Hepatocyte (in vitro differentiated cells): Measurements from ENCODE around the gene IL31RA. TPM values are rescaled to one million over a fixed set of nuclear protein-coding genes. Genes with fewer than 3 reads are reported as not detected.
A peak's percentile ranks its signal among the peaks of the same experiment; 100 is the strongest.

Experiments used
- DNase-seq: peaks from one replicate; pipeline ENCODE4 v3.0.0-alpha.2; 2016; ENCODE audit warnings: low spot score
- H2AFZ ChIP-seq: fragments of 200-600 bp; sonication (generic); 2 replicates; pipeline ENCODE4 v1.6.0; 2016; ENCODE audit warnings: antibody characterized with exemption, mild to moderate bottlenecking
- H3K27ac ChIP-seq: fragments of 200-600 bp; sonication (generic); 2 replicates; pipeline ENCODE4 v1.5.1; 2016; ENCODE audit warnings: mild to moderate bottlenecking
- H3K27me3 ChIP-seq: fragments of 200-600 bp; sonication (generic); 2 replicates; pipeline ENCODE4 v1.6.1; 2016
- H3K36me3 ChIP-seq: fragments of 200-600 bp; sonication (generic); replicated peaks from 2 replicates; pipeline ENCODE4 v1.5.1; 2016; ENCODE audit warnings: low read depth; ENCODE audit not compliant: insufficient read depth
- H3K4me1 ChIP-seq: fragments of 200-600 bp; sonication (generic); 2 replicates; pipeline ENCODE4 v1.5.1; 2016; ENCODE audit warnings: mild to moderate bottlenecking, moderate library complexity; ENCODE audit not compliant: insufficient read depth
- H3K4me2 ChIP-seq: fragments of 200-600 bp; sonication (generic); 2 replicates; pipeline ENCODE4 v1.6.0; 2016
- H3K4me3 ChIP-seq: fragments of 200-600 bp; sonication (generic); 2 replicates; pipeline ENCODE4 v1.5.1; 2016; ENCODE audit warnings: mild to moderate bottlenecking
- H3K79me2 ChIP-seq: fragments of 200-600 bp; sonication (generic); 2 replicates; pipeline ENCODE4 v1.6.0; 2017; ENCODE audit warnings: mild to moderate bottlenecking
- H3K9me2 ChIP-seq: fragments of 200-600 bp; sonication (generic); replicated peaks from 2 replicates; pipeline ENCODE4 v1.6.0; 2017; ENCODE audit warnings: mild to moderate bottlenecking; ENCODE audit not compliant: insufficient read depth
- H3K9me3 ChIP-seq: fragments of 200-600 bp; sonication (generic); 2 replicates; pipeline ENCODE4 v1.5.1; 2016; ENCODE audit warnings: low read depth, mild to moderate bottlenecking
- H4K20me1 ChIP-seq: fragments of 200-600 bp; sonication (generic); 2 replicates; pipeline ENCODE4 v1.6.0; 2016; ENCODE audit warnings: mild to moderate bottlenecking; ENCODE audit not compliant: insufficient read depth, poor library complexity, severe bottlenecking
- EZH2 ChIP-seq: fragments of 200-600 bp; sonication (generic); IDR thresholded peaks from 2 replicates; pipeline ENCODE4 v1.6.1; 2016; ENCODE audit warnings: antibody characterized with exemption, mild to moderate bottlenecking, borderline replicate concordance
- EZH2phosphoT487 ChIP-seq: fragments of 200-600 bp; sonication (generic); IDR thresholded peaks from one replicate; pipeline ENCODE4 v1.6.1; 2018; ENCODE audit warnings: antibody characterized with exemption, mild to moderate bottlenecking, low read depth, moderate library complexity; ENCODE audit not compliant: unreplicated experiment, severe bottlenecking
- WGBS: methylation state at CpG from one replicate; pipeline ENCODE4 v1.1.6; 2016; ENCODE audit warnings: low lambda C conversion rate; ENCODE audit errors: missing lambda C conversion rate; 5-methylcytosine and 5-hydroxymethylcytosine counted together
- polyA plus RNA-seq: library from polyadenylated mRNA; unstranded; fragments of >200 nt; fragmentation: Nextera tagmentation; extraction: Ambion mirVana; gene quantifications from 2 replicates; pipeline ENCODE4 v1.2.1, GENCODE V29; 2016
- total RNA-seq: library from RNA; depleted of rRNA; stranded (reverse); fragments of >200 nt; gene quantifications from 2 replicates; pipeline ENCODE4 v1.2.3, GENCODE V29; 2014
- TF ChIP-seq, protein P1 (sequence below): fragments of 200-600 bp; sonication (generic); IDR thresholded peaks from 2 replicates; pipeline ENCODE4 v1.5.1; 2016; ENCODE audit warnings: antibody characterized with exemption, mild to moderate bottlenecking; ENCODE audit not compliant: poor library complexity

IL31RA gene
- total and polyA plus RNA-seq, 2 experiments from 2014 or later, result 0.53 to 0.93 TPM

DNA sequence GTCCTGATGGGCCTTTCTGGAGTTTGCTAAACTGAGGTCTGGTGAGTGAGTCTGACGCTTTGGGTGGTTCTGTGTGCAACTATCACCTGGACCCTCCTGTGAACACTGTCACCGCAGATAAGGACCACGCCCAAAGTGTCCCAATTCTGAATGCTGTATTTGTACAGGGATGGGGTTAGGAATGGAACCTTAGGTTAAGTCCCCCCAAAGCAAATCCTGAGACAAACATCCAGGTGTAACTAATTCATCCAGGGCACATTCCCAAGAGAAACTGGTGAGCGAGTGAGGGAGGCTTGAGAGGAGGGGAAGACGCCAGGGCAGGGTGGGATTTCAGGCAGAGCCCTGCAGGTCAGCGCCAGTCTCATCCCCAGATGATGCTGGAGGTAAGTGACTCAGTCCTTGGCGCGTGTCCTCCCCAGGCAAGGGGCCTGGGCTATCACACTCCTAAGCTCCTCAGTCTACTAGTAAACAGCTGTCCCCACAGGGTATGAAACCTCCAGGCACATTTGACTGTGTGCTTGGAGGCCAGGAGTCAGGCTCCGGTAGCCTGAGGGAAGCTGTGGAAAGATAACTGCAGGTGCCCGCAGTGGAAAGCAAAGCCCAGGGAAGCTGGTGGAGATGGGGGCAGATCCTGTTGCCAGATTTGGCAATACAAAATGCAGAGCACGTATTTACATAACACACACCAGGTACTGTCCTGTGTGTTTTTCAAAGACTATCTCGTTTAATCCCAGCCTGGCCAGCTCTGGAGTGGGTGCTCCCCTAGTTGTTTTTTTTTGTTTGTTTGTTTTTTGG, 76.9 kb downstream of the IL31RA start:
- WGBS, result 72% methylated on average over 12 of the region's 12 CpGs
- TF ChIP-seq, protein P1, sequence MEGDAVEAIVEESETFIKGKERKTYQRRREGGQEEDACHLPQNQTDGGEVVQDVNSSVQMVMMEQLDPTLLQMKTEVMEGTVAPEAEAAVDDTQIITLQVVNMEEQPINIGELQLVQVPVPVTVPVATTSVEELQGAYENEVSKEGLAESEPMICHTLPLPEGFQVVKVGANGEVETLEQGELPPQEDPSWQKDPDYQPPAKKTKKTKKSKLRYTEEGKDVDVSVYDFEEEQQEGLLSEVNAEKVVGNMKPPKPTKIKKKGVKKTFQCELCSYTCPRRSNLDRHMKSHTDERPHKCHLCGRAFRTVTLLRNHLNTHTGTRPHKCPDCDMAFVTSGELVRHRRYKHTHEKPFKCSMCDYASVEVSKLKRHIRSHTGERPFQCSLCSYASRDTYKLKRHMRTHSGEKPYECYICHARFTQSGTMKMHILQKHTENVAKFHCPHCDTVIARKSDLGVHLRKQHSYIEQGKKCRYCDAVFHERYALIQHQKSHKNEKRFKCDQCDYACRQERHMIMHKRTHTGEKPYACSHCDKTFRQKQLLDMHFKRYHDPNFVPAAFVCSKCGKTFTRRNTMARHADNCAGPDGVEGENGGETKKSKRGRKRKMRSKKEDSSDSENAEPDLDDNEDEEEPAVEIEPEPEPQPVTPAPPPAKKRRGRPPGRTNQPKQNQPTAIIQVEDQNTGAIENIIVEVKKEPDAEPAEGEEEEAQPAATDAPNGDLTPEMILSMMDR, result no peak
- TF ChIP-seq EZH2, result no peak
- TF ChIP-seq EZH2phosphoT487, result no peak
- DNase-seq, result no peak

DNA sequence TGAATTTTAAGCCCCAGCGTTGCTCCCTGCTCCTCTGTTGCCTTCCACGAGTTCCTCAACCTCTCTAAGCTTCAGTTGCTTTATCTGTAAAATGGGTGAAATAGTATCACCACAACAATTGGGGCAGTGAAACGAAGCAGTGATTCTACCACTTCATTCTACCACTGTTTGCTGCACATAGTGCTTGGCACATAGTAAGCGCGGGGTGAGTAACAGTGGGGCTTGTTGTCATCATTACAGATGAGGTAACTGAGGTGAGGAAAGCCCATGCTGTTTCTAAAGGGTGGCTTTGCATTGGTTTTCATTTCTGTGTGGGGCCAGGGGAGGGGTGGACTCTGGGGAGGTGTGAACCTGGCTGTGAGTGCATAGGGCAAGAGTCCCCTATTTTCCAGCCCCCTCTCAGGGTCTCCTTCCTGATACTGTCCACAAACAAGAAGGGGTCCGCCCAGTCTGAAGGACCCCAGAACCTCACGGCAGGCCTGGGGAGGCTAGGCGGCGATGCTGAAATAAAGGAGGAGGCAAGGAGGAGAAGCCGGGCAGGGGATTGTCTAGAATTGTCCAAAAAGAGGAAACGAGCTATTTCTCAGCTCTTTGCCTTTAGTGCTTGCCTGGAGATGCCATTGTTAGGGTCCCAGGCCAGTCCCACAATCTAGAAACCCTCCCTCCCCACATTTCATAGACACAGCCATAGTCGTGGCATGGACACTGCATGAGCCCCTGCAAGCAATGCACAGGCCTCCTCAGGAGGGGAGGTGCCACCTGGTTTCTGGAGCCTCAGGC, 78.1 kb downstream of the IL31RA start:
- no peaks in the 10 kb centered on the region for H3K9me2 ChIP-seq
- no peak overlapping the region for H2AFZ ChIP-seq
- DNase-seq, result no peak
- H3K27me3 ChIP-seq, result no peaks in the 10 kb centered on the region
- WGBS, result 97% methylated on average over 12 of the region's 12 CpGs
- H3K4me3 ChIP-seq, result no peak overlapping the region
- no peaks in the 10 kb centered on the region for H3K9me3 ChIP-seq
- H3K4me1 ChIP-seq, result peaks cover 9% of the 10 kb centered on the region
- no peak overlapping the region for H3K27ac ChIP-seq
- TF ChIP-seq, protein P1, result no peak
- no peak for TF ChIP-seq EZH2
- TF ChIP-seq EZH2phosphoT487, result no peak
- H3K79me2 ChIP-seq, result no peaks in the 10 kb centered on the region
- no peak overlapping the region for H3K4me2 ChIP-seq
- H3K36me3 ChIP-seq, result no peaks in the 10 kb centered on the region
- H4K20me1 ChIP-seq, result no peaks in the 10 kb centered on the region

More for the DNA sequence above, 76.9 kb downstream of the IL31RA start:
- Histone ChIP-seq H3K4me2 (no peak overlapping the region), H3K4me3 (no peak overlapping the region), H3K27ac (no peak overlapping the region), H3K4me1 (peaks cover 1% of the 10 kb centered on the region), H4K20me1 (no peaks in the 10 kb centered on the region), H2AFZ (no peak overlapping the region), H3K9me2 (no peaks in the 10 kb centered on the region), H3K27me3 (no peaks in the 10 kb centered on the region), H3K9me3 (no peaks in the 10 kb centered on the region), H3K79me2 (no peaks in the 10 kb centered on the region), H3K36me3 (no peaks in the 10 kb centered on the region)

DNA sequence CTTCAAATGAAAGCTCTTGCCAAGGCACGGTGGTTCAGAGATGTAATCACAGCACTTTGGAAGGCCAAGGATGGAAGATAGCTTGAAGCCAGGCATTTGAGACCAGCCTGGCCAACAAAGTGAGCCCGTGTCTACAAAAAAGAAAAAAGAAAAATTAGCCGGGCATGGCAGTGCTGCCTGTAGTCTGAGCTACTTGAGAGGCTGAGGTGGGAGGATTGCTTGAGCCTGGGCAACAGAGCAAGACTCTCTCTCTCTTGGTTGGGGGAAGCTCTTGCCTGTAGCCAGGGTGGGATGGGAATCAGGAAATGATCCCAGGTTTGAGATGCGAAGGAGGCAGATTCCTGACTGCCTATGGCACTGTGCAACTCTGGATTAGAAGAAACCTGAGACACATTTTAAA, 81.5 kb downstream of the IL31RA start:
- Histone ChIP-seq H3K4me2 (no peak overlapping the region), H4K20me1 (no peaks in the 10 kb centered on the region), H3K4me3 (no peak overlapping the region), H3K4me1 (peaks cover 19% of the 10 kb centered on the region), H2AFZ (no peak overlapping the region), H3K36me3 (no peaks in the 10 kb centered on the region), H3K9me3 (no peaks in the 10 kb centered on the region), H3K27ac (peak overlapping the region; percentile 93), H3K79me2 (no peaks in the 10 kb centered on the region), H3K27me3 (no peaks in the 10 kb centered on the region), H3K9me2 (no peaks in the 10 kb centered on the region)
- whole genome bisulfite sequencing, result 92% methylated on average over 4 of the region's 4 CpGs
- TF ChIP-seq, protein P1, result no peak
- TF ChIP-seq EZH2, result no peak
- TF ChIP-seq EZH2phosphoT487, result no peak
- no peak for DNase-seq
